ENCODE measurements around the gene TP53AIP1. TPM values are rescaled to one million over a fixed set of nuclear protein-coding genes. Genes with fewer than 3 reads are reported as not detected.

Gene TP53AIP1
- total and polyA plus RNA-seq, 10 donors: 0.03 to 0.14 (median 0.12) TPM; not detected in 6

- no peaks in the 10 kb centered on the region for H3K36me3 ChIP-seq
- H3K27ac ChIP-seq: no peak overlapping the region
- peaks cover 0 to 15% (median 0%) of the 10 kb centered on the region in 7 donors for H3K27me3 ChIP-seq (replicated peaks in 1 of 7)
- 92 to 100% (median 96%) methylated on average over 2 of the region's 2 CpGs for WGBS, 5 donors
- no peaks in the 10 kb centered on the region for H3K9me3 ChIP-seq
- TF ChIP-seq POLR2AphosphoS5 (IDR thresholded peaks at IDR 0.05) (no peak), CTCF (IDR thresholded peaks at IDR 0.05 in 8 of 11, conservative IDR thresholded peaks at IDR 0.05 in 3 of 11) (no peak), POLR2A (IDR thresholded peaks at IDR 0.05) (no peak)
- no peaks in the 10 kb centered on the region for H3K4me1 ChIP-seq
- intact Hi-C loops (cut with DNase I; ENCODE audit: low total_unique reads): no loop called here
- no peak overlapping the region for H3K4me3 ChIP-seq
- DNase-seq: no peak
Observed at GRCh38 chr11:128946648-128947047, 4.0 kb upstream of the TP53AIP1 start.

GRCh38 chr11:128943428-128943976 lies 831 bp upstream of the TP53AIP1 start:
- TF ChIP-seq POLR2A (IDR thresholded peaks at IDR 0.05) (no peak), POLR2AphosphoS5 (IDR thresholded peaks at IDR 0.05) (no peak), CTCF (IDR thresholded peaks at IDR 0.05 in 8 of 11, conservative IDR thresholded peaks at IDR 0.05 in 3 of 11) (no peak)
- no peak for DNase-seq
- H3K9me3 ChIP-seq: no peaks in the 10 kb centered on the region
- intact Hi-C loops (cut with DNase I; ENCODE audit: low total_unique reads): no loop called here
- H3K4me1 ChIP-seq: peaks cover 0 to 8% (median 0%) of the 10 kb centered on the region in 6 donors
- no peaks in the 10 kb centered on the region for H3K36me3 ChIP-seq
- no peak overlapping the region for H3K27ac ChIP-seq
- WGBS, 5 donors: 86 to 95% (median 91%) methylated on average over 12 to 16 of the region's 16 CpGs
- no peak overlapping the region for H3K4me3 ChIP-seq
- peaks cover 0 to 15% (median 0%) of the 10 kb centered on the region in 7 donors for H3K27me3 ChIP-seq (replicated peaks in 1 of 7)

- WGBS, 5 donors: 89 to 98% (median 98%) methylated on average over 11 to 13 of the region's 13 CpGs
Observed at GRCh38 chr11:128942272-128942612, 429 bp downstream of the TP53AIP1 start.

More at GRCh38 chr11:128942272-128942612, 429 bp downstream of the TP53AIP1 start:
- Histone ChIP-seq H3K27me3 (replicated peaks in 1 of 7) (peaks cover 0 to 15% (median 0%) of the 10 kb centered on the region in 7 donors), H3K36me3 (no peaks in the 10 kb centered on the region), H3K9me3 (no peaks in the 10 kb centered on the region), H3K4me1 (peaks cover 0 to 8% (median 0%) of the 10 kb centered on the region in 6 donors), H3K27ac (no peak overlapping the region), H3K4me3 (no peak overlapping the region)
- no peak for DNase-seq
- intact Hi-C loops (cut with DNase I; ENCODE audit: low total_unique reads): no loop called here
- TF ChIP-seq POLR2A (IDR thresholded peaks at IDR 0.05) (no peak), CTCF (IDR thresholded peaks at IDR 0.05 in 8 of 11, conservative IDR thresholded peaks at IDR 0.05 in 3 of 11) (no peak), POLR2AphosphoS5 (IDR thresholded peaks at IDR 0.05) (no peak)

All from spleen (tissue), 11 donors.